ENCODE data around the gene EYA4.

GRCh38 chr6:133548423-133549159 lies 307.4 kb downstream of the EYA4 start:
- TF ChIP-seq CTCF (IDR thresholded peaks at IDR 0.05) = no peak
- TF ChIP-seq POLR2A (IDR thresholded peaks at IDR 0.05) = no peak
